Neural cell (in vitro differentiated cells): ENCODE results near the gene B3GALNT1. TPM values are rescaled to one million over a fixed set of nuclear protein-coding genes. Genes with fewer than 3 reads are reported as not detected.

ENCODE experiments used
- H2AFZ ChIP-seq: fragments of 200-600, 300-800 bp; sonication (generic), shearing (Covaris generic); 2 replicates; pipeline ENCODE4 v1.6.0; 2014; ENCODE audit warnings: low read depth, mild to moderate bottlenecking, antibody characterized with exemption, low read length, moderate library complexity
- H3F3A ChIP-seq: fragments of 200-600 bp; shearing (Covaris generic); 2 replicates; pipeline ENCODE4 v1.6.1; 2016; ENCODE audit warnings: mild to moderate bottlenecking, moderate library complexity, mixed read lengths, antibody characterized with exemption, low read length; ENCODE audit not compliant: insufficient read depth, poor library complexity, severe bottlenecking
- H3K27ac ChIP-seq: fragments of 200-600, 300-800 bp; sonication (generic), shearing (Covaris generic); 2 replicates; pipeline ENCODE4 v1.5.1; 2014; ENCODE audit warnings: mild to moderate bottlenecking, low read length, moderate library complexity
- H3K27me3 ChIP-seq: fragments of 300-800, 200-600 bp; sonication (generic), shearing (Covaris generic); 2 replicates; pipeline ENCODE4 v1.6.0; 2014; ENCODE audit warnings: mild to moderate bottlenecking, low read depth, low read length, moderate library complexity; ENCODE audit not compliant: insufficient read depth
- H3K36me3 ChIP-seq: fragments of 300-800, 200-600 bp; sonication (generic), shearing (Covaris generic); 2 replicates; pipeline ENCODE4 v1.5.1; 2014; ENCODE audit warnings: mild to moderate bottlenecking, antibody characterized with exemption, low read length, moderate library complexity; ENCODE audit not compliant: insufficient read depth
- H3K4me2 ChIP-seq: fragments of 300-800, 200-600 bp; sonication (generic), shearing (Covaris generic); 2 replicates; pipeline ENCODE4 v1.6.0; 2014; ENCODE audit warnings: mild to moderate bottlenecking, low read length
- H3K4me3 ChIP-seq: fragments of 300-800, 200-600 bp; sonication (generic), shearing (Covaris generic); 2 replicates; pipeline ENCODE4 v1.5.1; 2014; ENCODE audit warnings: mild to moderate bottlenecking, low read length, moderate library complexity
- H3K79me2 ChIP-seq: fragments of 200-600 bp; shearing (Covaris generic); replicated peaks from 2 replicates; pipeline ENCODE4 v1.6.0; 2014; ENCODE audit warnings: mild to moderate bottlenecking, low read length, moderate library complexity; ENCODE audit not compliant: insufficient read depth
- H3K9ac ChIP-seq: fragments of 300-800, 200-600 bp; sonication (generic), shearing (Covaris generic); 2 replicates; pipeline ENCODE4 v1.6.1; 2016; ENCODE audit warnings: mild to moderate bottlenecking, low read length, mixed read lengths
- H3K9me2 ChIP-seq: fragments of 200-600 bp; shearing (Covaris generic); 2 replicates; pipeline ENCODE4 v1.6.1; 2016; ENCODE audit warnings: mild to moderate bottlenecking, low read length, mixed read lengths; ENCODE audit not compliant: insufficient read depth
- H3K9me3 ChIP-seq: fragments of 200-600, 300-800 bp; sonication (generic), shearing (Covaris generic); 2 replicates; pipeline ENCODE4 v1.6.1; 2016; ENCODE audit warnings: mild to moderate bottlenecking, mixed run types, low read length, moderate library complexity, mixed read lengths
- H4K20me1 ChIP-seq: fragments of 200-600 bp; shearing (Covaris generic); 2 replicates; pipeline ENCODE4 v1.6.1; 2016; ENCODE audit warnings: mild to moderate bottlenecking, mixed run types; ENCODE audit not compliant: insufficient read depth
- CTCF ChIP-seq: fragments of 450-650 bp; IDR thresholded peaks from 2 replicates; pipeline ENCODE4 v1.5.1; 2014; ENCODE audit warnings: antibody characterized with exemption, mild to moderate bottlenecking, moderate library complexity; ENCODE audit not compliant: poor library complexity, severe bottlenecking
- EP300 ChIP-seq: fragments of 450-650 bp; conservative IDR thresholded peaks from 2 replicates; pipeline ENCODE4 v1.6.1; 2014; ENCODE audit warnings: antibody characterized with exemption, mild to moderate bottlenecking, moderate library complexity; ENCODE audit not compliant: poor library complexity, severe bottlenecking
- EZH2 ChIP-seq: fragments of 200-600, 300-800 bp; shearing (Covaris generic), sonication (generic); IDR thresholded peaks from 2 replicates; pipeline ENCODE4 v1.6.1; 2014; ENCODE audit warnings: antibody characterized with exemption, low read length, borderline replicate concordance, mild to moderate bottlenecking; ENCODE audit not compliant: insufficient read depth, poor library complexity, severe bottlenecking
- MXI1 ChIP-seq: fragments of 450-650 bp; conservative IDR thresholded peaks from 2 replicates; pipeline ENCODE4 v1.6.1; 2014; ENCODE audit warnings: antibody characterized with exemption, mild to moderate bottlenecking; ENCODE audit not compliant: poor library complexity, severe bottlenecking
- POLR2AphosphoS5 ChIP-seq: IDR thresholded peaks from 2 replicates; pipeline ENCODE4 v1.6.1; 2012
- RAD21 ChIP-seq: fragments of 450-650 bp; conservative IDR thresholded peaks from 2 replicates; pipeline ENCODE4 v1.6.1; 2014; ENCODE audit warnings: antibody characterized with exemption, mild to moderate bottlenecking, moderate library complexity
- SMC3 ChIP-seq: fragments of 450-650 bp; conservative IDR thresholded peaks from 2 replicates; pipeline ENCODE4 v1.6.1; 2014; ENCODE audit warnings: antibody characterized with exemption, mild to moderate bottlenecking, moderate library complexity; ENCODE audit not compliant: poor library complexity
- TAF1 ChIP-seq: IDR thresholded peaks from 2 replicates; pipeline ENCODE4 v1.6.1; 2012; ENCODE audit warnings: low read depth
- polyA minus RNA-seq: library from RNA; depleted of rRNA, polyadenylated mRNA; stranded (reverse); fragments of >200 nt; gene quantifications from 2 replicates; pipeline ENCODE4 v1.2.3, GENCODE V29; 2014
- polyA plus RNA-seq: library from polyadenylated mRNA; depleted of rRNA; stranded (reverse); fragments of >200 nt; gene quantifications from 2 replicates; pipeline ENCODE4 v1.2.3, GENCODE V29; 2014
- TF ChIP-seq, protein P1 (sequence below): IDR thresholded peaks from 2 replicates; pipeline ENCODE4 v1.6.1; 2012; ENCODE audit warnings: borderline replicate concordance

B3GALNT1 gene, protein sequence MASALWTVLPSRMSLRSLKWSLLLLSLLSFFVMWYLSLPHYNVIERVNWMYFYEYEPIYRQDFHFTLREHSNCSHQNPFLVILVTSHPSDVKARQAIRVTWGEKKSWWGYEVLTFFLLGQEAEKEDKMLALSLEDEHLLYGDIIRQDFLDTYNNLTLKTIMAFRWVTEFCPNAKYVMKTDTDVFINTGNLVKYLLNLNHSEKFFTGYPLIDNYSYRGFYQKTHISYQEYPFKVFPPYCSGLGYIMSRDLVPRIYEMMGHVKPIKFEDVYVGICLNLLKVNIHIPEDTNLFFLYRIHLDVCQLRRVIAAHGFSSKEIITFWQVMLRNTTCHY
- 22.6 and 31.7 TPM in 2 replicates for polyA plus RNA-seq
- polyA minus RNA-seq: 29.2 and 37.2 TPM in 2 replicates

GRCh38 chr3:161104561-161105551 is at the start of gene B3GALNT1:
Gene B3GALNT1, minus strand, starts transcription at chr3:161105349. Its CDS starts 18,595 bp downstream, at chr3:161086754.
- Histone ChIP-seq H3K27me3 (peaks cover 20% of the 10 kb centered on the region), H3K4me3 (peak within 1 kb of the TSS; percentile 68), H3K79me2 (no peaks in the 10 kb centered on the region), H3K36me3 (no peaks in the 10 kb centered on the region), H3K27ac (no peak within 1 kb of the TSS), H3F3A (no peaks in the 10 kb centered on the region), H3K9me3 (no peaks in the 10 kb centered on the region), H4K20me1 (no peaks in the 10 kb centered on the region), H3K9me2 (no peaks in the 10 kb centered on the region), H3K4me2 (no peak within 1 kb of the TSS), H3K9ac (peak within 1 kb of the TSS; percentile 50), H2AFZ (peak within 1 kb of the TSS; percentile 19)
- no peak for TF ChIP-seq EP300
- TF ChIP-seq, protein P1, sequence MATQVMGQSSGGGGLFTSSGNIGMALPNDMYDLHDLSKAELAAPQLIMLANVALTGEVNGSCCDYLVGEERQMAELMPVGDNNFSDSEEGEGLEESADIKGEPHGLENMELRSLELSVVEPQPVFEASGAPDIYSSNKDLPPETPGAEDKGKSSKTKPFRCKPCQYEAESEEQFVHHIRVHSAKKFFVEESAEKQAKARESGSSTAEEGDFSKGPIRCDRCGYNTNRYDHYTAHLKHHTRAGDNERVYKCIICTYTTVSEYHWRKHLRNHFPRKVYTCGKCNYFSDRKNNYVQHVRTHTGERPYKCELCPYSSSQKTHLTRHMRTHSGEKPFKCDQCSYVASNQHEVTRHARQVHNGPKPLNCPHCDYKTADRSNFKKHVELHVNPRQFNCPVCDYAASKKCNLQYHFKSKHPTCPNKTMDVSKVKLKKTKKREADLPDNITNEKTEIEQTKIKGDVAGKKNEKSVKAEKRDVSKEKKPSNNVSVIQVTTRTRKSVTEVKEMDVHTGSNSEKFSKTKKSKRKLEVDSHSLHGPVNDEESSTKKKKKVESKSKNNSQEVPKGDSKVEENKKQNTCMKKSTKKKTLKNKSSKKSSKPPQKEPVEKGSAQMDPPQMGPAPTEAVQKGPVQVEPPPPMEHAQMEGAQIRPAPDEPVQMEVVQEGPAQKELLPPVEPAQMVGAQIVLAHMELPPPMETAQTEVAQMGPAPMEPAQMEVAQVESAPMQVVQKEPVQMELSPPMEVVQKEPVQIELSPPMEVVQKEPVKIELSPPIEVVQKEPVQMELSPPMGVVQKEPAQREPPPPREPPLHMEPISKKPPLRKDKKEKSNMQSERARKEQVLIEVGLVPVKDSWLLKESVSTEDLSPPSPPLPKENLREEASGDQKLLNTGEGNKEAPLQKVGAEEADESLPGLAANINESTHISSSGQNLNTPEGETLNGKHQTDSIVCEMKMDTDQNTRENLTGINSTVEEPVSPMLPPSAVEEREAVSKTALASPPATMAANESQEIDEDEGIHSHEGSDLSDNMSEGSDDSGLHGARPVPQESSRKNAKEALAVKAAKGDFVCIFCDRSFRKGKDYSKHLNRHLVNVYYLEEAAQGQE: no peak

DNA sequence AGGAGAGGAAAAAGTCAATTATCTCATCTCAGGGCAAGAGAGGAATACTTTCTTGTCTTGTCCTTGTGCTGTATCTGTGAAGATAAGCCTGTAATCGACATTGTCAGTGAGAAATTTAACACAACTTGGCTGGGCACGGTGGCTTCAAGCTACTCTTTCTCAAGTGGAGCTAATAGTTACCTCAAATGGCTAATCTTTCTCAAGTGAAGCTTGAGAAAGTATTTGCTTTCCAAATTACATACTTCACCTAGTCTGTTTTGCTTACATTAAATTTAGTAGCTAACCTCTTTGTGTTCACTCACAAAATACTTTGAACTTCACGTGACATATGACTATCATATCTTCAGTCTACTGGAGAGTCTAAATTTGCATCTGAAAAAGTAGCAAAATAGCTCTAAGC is 48.3 kb upstream of the B3GALNT1 start:
- H3K9me3 ChIP-seq: no peaks in the 10 kb centered on the region
- H3K27me3 ChIP-seq: no peaks in the 10 kb centered on the region
- H3K4me3 ChIP-seq: no peak overlapping the region
- H3K9ac ChIP-seq: no peak overlapping the region
- H3K79me2 ChIP-seq: no peaks in the 10 kb centered on the region
- H2AFZ ChIP-seq: no peak overlapping the region
- H4K20me1 ChIP-seq: no peaks in the 10 kb centered on the region
- no peaks in the 10 kb centered on the region for H3K36me3 ChIP-seq
- H3K27ac ChIP-seq: no peak overlapping the region
- H3K4me2 ChIP-seq: no peak overlapping the region
- no peaks in the 10 kb centered on the region for H3K9me2 ChIP-seq
- TF ChIP-seq, protein P1: no peak
- TF ChIP-seq MXI1 (no peak), CTCF (no peak), EZH2 (no peak), RAD21 (no peak), POLR2AphosphoS5 (no peak), EP300 (no peak), TAF1 (no peak), SMC3 (no peak)
- no peaks in the 10 kb centered on the region for H3F3A ChIP-seq
